ENCODE results near the gene DET1. TPM values are rescaled to one million over a fixed set of nuclear protein-coding genes. Genes with fewer than 3 reads are reported as not detected.

Gene DET1
- total and polyA plus RNA-seq, 9 donors: 10.0 to 22.8 (median 14.2) TPM

- Histone ChIP-seq H3K4me3 (no peak overlapping the region), H3K27me3 (no peaks in the 10 kb centered on the region), H3K4me1 (ENCODE audit: insufficient read depth) (no peaks in the 10 kb centered on the region), H3K36me3 (no peaks in the 10 kb centered on the region), H3K27ac (no peak overlapping the region), H3K9me3 (no peaks in the 10 kb centered on the region)
- no peak for DNase-seq
- intact Hi-C loops (cut with DNase I): loop anchor here in 2 of 4 donors (10.0 kb wide), 2 partner anchors 133 to 423 kb away; no protein-coding TSS in a partner anchor
- 69 to 85% (median 75%) methylated on average over 1 of the region's 1 CpG for WGBS, 3 donors
- TF ChIP-seq POLR2A (IDR thresholded peaks at IDR 0.05) (no peak), EP300 (IDR thresholded peaks at IDR 0.05) (no peak)
- TF ChIP-seq, protein P1, sequence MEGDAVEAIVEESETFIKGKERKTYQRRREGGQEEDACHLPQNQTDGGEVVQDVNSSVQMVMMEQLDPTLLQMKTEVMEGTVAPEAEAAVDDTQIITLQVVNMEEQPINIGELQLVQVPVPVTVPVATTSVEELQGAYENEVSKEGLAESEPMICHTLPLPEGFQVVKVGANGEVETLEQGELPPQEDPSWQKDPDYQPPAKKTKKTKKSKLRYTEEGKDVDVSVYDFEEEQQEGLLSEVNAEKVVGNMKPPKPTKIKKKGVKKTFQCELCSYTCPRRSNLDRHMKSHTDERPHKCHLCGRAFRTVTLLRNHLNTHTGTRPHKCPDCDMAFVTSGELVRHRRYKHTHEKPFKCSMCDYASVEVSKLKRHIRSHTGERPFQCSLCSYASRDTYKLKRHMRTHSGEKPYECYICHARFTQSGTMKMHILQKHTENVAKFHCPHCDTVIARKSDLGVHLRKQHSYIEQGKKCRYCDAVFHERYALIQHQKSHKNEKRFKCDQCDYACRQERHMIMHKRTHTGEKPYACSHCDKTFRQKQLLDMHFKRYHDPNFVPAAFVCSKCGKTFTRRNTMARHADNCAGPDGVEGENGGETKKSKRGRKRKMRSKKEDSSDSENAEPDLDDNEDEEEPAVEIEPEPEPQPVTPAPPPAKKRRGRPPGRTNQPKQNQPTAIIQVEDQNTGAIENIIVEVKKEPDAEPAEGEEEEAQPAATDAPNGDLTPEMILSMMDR (IDR thresholded peaks at IDR 0.05): no peak
Measured at GRCh38 chr15:88482263-88482662, 64.2 kb downstream of the DET1 start.

GRCh38 chr15:88480981-88481380, 65.5 kb downstream of the DET1 start:
- H3K9me3 ChIP-seq: no peaks in the 10 kb centered on the region

DNA sequence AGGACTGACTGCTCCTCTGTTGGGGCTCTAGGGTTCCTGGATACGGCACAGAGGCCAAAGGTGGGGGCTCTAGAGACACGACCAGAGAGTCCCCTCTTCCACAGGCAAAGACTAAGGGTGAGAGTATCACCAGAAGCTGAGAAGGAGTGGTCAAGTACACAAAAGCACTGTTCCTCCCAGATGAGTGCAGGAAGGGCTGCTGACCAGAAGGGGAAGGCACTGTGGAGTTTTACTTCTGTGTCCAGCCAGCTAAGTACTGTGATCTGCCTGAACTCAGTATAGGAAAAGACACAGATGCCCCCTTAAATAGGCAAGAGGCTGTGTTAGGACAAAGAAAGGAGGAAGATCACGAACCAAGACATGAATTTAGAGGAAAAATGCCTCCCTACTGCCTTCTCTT, 67.3 kb downstream of the DET1 start:
- no peak overlapping the region for H3K4me3 ChIP-seq
- H3K36me3 ChIP-seq: no peaks in the 10 kb centered on the region
- no peaks in the 10 kb centered on the region for H3K27me3 ChIP-seq
- no peaks in the 10 kb centered on the region for H3K9me3 ChIP-seq
- intact Hi-C loops (cut with DNase I): loop anchor here in 1 of 4 donors (10.0 kb wide), 1 partner anchor 356 kb away; no protein-coding TSS in a partner anchor
- TF ChIP-seq EP300 (IDR thresholded peaks at IDR 0.05): no peak
- TF ChIP-seq, protein P1 (IDR thresholded peaks at IDR 0.05): no peak
- TF ChIP-seq POLR2A (IDR thresholded peaks at IDR 0.05): no peak
- H3K4me1 ChIP-seq (ENCODE audit: insufficient read depth): no peaks in the 10 kb centered on the region
- DNase-seq: no peak
- WGBS, 3 donors: 73 to 83% (median 79%) methylated on average over 3 of the region's 3 CpGs
- H3K27ac ChIP-seq: no peak overlapping the region

More at GRCh38 chr15:88480981-88481380, 65.5 kb downstream of the DET1 start:
- no peak overlapping the region for H3K27ac ChIP-seq
- H3K4me1 ChIP-seq (ENCODE audit: insufficient read depth): no peaks in the 10 kb centered on the region
- intact Hi-C loops (cut with DNase I): loop anchor here in 2 of 4 donors (10.0 kb wide), 2 partner anchors 134 to 424 kb away; no protein-coding TSS in a partner anchor
- H3K36me3 ChIP-seq: no peaks in the 10 kb centered on the region
- H3K4me3 ChIP-seq: no peak overlapping the region
- TF ChIP-seq, protein P1 (IDR thresholded peaks at IDR 0.05): no peak
- TF ChIP-seq POLR2A (IDR thresholded peaks at IDR 0.05): no peak
- TF ChIP-seq EP300 (IDR thresholded peaks at IDR 0.05): no peak
- no peak for DNase-seq
- 29 to 37% (median 36%) methylated on average over 8 of the region's 8 CpGs for WGBS, 3 donors
- no peaks in the 10 kb centered on the region for H3K27me3 ChIP-seq

- TF ChIP-seq, protein P1 (IDR thresholded peaks at IDR 0.05): no peak
- TF ChIP-seq EP300 (IDR thresholded peaks at IDR 0.05) (no peak), POLR2A (IDR thresholded peaks at IDR 0.05) (no peak)
- no peaks in the 10 kb centered on the region for H3K36me3 ChIP-seq
- H3K4me3 ChIP-seq: no peak overlapping the region
- H3K27ac ChIP-seq: no peak overlapping the region
- intact Hi-C loops (cut with DNase I): loop anchor here in 1 of 4 donors (10.0 kb wide), 1 partner anchor 357 kb away; no protein-coding TSS in a partner anchor
- no peak for DNase-seq
- H3K9me3 ChIP-seq: no peaks in the 10 kb centered on the region
- WGBS, 3 donors: 79 to 85% (median 79%) methylated on average over 5 of the region's 5 CpGs
- H3K27me3 ChIP-seq: no peaks in the 10 kb centered on the region
- no peaks in the 10 kb centered on the region for H3K4me1 ChIP-seq (ENCODE audit: insufficient read depth)
Measured at GRCh38 chr15:88477904-88478303, 68.6 kb downstream of the DET1 start.

All from ovary (tissue), 9 donors.